LNCAP (cell line): ENCODE measurements around the gene LENG9.

ENCODE experiments used
- TF ChIP-seq, protein P1 (sequence below): fragments of 450-650 bp; IDR thresholded peaks from 2 replicates; pipeline ENCODE4 v1.5.1; 2017; ENCODE audit warnings: mild to moderate bottlenecking

Gene LENG9

DNA sequence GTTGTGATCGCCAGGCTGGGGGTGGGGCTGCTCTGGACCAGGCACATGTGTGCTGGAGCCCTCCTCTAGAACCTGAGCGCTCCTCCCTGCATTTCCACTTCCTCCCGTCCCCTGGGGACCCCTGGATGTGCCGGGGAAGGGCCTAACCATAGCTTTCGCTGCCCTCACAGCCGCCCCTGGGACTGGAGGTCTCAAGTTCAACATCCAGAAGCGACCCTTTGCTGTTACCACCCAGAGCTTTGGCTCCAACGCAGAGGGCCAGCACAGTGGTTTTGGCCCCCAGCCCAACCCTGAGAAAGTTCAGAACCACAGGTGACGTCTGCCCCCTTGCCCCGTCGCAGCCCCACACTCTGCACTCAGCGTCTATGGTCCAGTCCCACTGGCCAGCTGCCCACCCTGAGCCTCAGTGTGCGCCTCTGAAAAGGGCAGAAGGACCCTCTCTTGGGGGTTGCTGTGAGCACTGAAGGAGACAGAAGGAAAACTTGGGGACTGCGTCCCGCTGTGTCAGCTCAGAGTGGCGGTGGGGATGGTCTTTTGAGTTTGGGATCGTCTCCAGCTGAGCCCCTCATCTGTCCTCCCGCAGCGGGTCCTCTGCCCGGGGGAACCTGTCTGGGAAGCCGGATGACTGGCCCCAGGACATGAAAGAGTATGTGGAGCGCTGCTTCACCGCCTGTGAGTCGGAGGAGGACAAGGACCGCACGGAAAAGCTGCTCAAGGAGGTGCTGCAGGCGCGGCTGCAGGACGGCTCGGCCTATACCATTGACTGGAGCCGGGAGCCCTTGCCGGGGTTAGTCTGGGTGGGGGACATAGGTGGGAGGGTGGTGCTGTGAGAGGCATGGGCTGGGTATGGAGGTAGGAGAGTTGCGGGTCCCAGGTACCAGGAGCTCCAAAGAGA, 8.6 kb downstream of the LENG9 start:
- TF ChIP-seq, protein P1, sequence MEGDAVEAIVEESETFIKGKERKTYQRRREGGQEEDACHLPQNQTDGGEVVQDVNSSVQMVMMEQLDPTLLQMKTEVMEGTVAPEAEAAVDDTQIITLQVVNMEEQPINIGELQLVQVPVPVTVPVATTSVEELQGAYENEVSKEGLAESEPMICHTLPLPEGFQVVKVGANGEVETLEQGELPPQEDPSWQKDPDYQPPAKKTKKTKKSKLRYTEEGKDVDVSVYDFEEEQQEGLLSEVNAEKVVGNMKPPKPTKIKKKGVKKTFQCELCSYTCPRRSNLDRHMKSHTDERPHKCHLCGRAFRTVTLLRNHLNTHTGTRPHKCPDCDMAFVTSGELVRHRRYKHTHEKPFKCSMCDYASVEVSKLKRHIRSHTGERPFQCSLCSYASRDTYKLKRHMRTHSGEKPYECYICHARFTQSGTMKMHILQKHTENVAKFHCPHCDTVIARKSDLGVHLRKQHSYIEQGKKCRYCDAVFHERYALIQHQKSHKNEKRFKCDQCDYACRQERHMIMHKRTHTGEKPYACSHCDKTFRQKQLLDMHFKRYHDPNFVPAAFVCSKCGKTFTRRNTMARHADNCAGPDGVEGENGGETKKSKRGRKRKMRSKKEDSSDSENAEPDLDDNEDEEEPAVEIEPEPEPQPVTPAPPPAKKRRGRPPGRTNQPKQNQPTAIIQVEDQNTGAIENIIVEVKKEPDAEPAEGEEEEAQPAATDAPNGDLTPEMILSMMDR, result no peak

DNA sequence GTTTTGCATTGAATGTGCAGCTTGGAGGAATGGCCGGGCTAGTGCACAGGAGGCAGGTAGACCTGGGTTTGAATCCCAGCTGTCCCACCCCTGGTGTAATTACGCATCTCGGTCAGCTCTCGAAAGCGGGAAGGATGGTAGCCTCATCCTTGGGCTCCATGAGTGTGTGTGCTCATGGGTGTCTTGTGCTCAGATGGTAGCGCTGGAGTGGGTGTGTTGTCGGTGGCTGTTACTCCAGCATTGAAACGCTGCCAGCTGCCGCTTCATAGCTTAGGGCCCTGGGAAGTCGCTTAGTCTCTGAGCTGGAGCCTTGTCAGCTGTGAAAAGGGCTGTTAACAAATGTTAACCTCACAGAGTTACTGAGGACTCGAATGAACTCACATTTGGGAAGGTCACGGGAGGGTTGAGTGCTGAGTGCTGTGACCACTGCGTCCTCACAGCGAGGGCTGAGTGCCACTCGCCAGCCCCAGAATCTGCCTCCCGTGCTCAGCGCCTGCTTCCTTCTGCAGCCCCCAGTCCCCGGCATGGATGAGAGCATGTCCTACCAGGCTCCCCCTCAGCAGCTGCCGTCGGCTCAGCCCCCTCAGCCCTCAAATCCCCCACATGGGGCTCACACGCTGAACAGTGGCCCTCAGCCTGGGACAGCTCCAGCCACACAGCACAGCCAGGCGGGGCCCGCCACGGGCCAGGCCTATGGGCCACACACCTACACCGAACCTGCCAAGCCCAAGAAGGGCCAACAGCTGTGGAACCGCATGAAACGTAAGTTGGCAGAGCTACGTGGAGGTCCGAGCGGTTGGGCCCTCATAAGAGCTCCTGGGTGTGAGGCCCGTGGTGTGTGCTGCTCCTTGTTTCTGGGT, 9.4 kb downstream of the LENG9 start:
- TF ChIP-seq, protein P1, result no peak

DNA sequence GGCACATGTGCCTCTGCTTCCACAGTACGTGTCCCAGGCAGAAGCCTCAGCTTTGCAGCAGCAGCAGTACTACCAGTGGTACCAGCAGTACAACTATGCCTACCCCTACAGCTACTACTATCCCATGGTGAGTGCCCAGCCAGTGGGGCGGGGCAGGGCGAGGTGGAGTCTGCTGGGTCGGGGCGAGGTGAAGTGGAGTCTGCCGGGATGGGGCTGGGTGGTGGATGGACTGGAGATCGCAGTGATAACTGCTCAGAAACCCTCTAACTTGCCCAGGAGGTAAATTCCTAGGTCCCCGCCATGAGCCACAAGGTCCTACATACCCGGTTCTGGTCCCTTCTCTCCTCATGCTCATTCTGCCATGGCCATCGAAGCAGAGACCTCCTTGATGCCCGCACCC, 11.0 kb downstream of the LENG9 start:
- TF ChIP-seq, protein P1, result no peak

DNA sequence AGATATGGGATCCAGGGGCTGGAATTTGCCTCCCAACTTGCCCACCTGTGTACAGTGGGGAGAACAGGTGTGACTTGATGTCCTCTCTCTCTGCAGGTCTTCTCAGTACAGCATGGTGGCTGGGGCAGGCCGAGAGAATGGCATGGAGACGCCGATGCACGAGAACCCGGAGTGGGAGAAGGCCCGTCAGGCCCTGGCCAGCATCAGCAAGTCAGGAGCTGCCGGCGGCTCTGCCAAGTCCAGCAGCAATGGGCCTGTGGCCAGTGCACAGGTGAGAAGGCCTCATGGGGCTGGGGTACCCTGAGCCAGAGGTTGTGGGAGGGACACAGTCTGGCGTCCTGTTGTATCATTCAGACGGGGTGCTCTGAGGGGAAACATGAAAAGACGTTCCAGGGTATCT, 11.6 kb downstream of the LENG9 start:
- TF ChIP-seq, protein P1, result no peak

DNA sequence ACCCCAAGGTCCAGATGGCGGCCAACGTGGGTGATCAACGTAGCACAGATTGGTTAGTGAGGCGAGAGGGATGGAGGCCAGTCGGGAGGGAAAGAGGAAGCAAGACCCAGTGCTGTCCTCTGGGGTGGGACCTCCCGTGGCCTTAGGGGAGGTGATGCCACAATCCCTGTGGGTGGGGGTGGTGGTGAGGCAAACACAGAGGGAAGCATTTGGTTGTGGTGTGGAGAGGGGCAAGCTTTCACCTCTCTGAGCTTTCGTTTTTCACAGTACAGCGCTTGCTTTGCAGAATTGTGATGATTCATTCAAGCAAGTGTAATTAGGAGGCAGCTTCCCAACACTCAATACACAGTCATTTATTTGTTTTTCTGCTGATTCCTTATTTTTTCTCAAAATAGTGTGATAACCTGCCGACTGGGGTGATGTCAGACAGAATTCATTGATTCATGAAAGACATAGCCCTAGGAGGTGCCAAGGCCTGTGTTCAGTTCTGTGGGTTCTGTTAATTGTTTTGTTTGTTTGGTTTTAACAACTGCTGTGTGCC, 12.2 kb downstream of the LENG9 start:
- TF ChIP-seq, protein P1, result no peak

DNA sequence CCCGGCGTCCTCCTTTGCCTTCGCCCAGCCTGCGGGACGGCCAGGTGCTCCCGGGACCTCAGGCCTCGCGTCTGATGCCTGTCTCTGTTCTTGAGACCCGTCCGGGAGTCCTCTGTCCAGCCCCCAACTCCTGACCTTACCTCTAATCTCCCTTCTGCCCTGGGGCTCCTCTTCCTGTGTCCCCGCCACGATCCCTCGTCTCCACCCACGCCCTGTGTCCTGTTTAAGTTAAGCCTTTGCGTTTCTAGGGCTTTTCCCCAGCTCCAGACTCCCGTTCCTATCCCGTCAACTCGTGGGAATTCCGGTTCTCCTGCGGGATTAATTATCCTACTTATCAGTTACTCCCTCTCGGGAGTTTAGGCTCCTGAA, 13.9 kb downstream of the LENG9 start:
- TF ChIP-seq, protein P1, result no peak
